WI38 (cell line): ENCODE results near the gene OR2T27.
"Not testable (repeated sequence)": the region's sequence is repeated elsewhere in the genome, so short reads cannot be mapped to it uniquely, and the experiment has no call there.

Experiments
- H3K4me3 ChIP-seq: 2 replicates; pipeline ENCODE4 v1.5.1; 2011; ENCODE audit warnings: low read depth, mild to moderate bottlenecking, control low read depth, low read length
- TF ChIP-seq, protein P1 (sequence below): IDR thresholded peaks from 2 replicates; pipeline ENCODE4 v1.5.1; 2012; ENCODE audit warnings: low read depth, mild to moderate bottlenecking, control low read depth, low read length

The OR2T27 gene

DNA sequence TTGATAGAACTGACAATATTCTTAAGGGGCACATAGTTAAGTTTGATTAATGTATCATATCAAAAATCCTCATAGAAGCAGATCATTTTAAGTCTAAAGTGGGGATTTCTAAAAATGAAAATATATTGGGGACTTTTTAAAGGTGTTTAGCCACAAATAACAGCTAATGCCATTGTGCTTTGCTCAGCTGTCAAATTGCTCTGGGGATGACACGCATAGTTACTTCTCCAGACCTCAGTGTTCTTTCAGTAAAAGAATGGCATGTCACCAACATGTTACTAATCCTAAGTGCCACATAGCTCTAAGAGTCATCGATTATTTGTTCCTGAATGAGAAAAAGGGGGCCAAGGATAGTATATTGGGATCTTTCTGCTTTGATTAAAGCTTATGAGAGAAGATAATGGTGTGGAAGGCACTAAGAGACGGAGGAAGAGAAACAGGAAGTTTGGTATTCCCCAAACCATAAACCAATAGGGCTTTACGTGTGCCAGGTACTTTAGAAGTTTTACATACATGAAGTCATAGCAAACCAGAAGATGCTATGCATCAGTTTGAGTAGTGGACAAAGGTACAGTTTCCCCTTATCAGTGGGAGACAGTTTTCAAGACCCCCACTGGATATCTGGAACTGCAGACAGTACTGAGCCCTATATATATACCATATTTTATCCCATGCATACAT, 12.2 kb downstream of the OR2T27 start:
- not testable (repeated sequence) for H3K4me3 ChIP-seq

DNA sequence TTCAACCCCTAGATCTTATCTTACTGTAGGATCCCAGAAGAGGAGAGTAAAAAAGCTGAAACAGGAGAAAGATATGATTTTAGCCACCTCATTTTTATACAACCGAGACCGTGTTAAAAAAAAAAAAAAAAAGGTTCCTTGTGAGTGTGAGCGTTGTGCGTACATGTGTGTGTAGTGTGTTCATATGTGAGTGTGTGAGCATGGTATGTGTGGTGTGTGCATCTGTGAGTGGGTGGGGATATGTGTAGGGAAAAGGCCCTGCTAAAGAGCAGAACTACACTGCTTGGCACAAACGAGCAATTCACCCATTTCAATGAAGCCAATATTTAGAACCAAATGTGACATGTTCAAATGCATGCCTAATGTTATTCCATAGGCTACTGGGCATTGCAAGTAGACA, 13.7 kb downstream of the OR2T27 start:
- not testable (repeated sequence) for H3K4me3 ChIP-seq

DNA sequence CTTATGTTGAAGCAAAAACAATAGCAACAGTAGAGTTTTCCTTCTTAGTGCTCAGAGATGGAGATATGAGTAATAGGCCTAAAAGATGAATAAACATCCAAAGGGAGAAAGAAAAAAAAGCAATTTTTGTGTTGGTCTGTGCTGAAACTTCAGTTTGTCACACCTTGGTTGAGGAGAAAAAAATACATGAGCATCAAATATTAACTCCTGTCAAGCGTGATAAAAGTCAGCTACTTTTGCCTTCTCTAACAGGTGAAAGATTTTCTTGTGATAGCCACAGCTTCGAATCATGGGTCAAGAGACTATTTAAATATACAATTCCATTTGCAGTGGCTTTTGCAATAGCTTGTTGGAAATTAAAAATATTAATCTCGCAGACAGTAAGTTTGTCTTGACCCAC, 14.4 kb downstream of the OR2T27 start:
- H3K4me3 ChIP-seq, result not testable (repeated sequence)

DNA sequence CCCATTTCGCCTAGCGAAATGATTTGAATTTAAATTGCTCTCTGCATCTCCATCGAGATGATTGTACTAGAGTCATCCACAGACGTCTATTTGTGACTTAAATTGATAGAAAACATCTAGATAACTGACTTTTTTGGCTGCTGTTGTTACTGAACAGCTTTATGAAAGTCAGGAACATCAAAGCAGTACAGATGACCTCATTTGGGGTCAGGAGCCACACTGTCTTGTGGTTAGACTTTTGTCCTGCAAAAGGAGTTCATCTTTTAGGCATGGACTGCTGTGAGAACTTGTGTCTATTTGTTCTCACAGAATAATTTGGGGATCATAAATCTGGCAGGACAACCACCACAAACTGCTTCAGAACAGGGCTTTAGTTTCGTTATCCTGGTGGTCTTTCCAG, 15.7 kb downstream of the OR2T27 start:
- H3K4me3 ChIP-seq, result not testable (repeated sequence)

DNA sequence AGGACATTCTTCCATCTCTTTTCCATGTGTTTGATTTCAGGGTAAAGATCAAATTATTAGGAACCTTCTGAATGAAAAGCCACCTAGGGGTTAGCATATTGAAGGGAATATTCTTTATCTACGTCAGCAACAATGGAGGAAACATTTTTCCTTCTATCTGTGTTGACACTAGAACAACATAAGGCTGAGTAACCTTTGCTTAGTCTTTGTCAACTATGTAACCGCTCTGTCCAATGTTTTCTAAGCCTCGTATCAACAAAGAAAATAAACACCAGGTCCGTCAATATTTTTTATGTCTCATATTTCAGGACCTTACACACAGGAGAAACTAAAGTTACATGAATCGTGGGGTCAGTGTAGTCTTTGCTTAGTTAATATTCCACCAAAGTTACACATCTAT, 18.7 kb downstream of the OR2T27 start:
- H3K4me3 ChIP-seq, result not testable (repeated sequence)

DNA sequence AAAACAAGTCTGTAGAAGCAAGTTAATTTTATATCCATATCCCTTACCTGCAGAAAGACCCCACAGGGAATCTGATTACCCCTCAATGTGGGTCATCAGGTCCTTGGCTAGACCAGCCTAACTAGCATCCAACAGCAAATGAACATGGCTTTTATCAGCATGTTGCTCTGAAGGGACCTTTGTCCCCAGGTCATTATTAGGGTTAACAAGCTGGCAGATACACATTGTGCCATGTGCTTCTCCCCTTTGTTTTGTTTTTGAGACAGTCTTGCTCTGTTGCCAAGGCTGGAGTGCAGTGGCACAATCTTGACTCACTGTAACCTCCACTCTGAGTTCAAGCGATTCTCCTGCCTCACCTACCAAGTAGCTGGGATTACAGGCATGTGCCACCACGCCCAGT, 20.3 kb downstream of the OR2T27 start, which contains the start of gene OR2T11:
OR2T11 (minus strand) TSS at position 101 of the 400 bp plus-strand sequence. CDS start 7,963 bp downstream, outside the sequence.
- not testable (repeated sequence) for H3K4me3 ChIP-seq

DNA sequence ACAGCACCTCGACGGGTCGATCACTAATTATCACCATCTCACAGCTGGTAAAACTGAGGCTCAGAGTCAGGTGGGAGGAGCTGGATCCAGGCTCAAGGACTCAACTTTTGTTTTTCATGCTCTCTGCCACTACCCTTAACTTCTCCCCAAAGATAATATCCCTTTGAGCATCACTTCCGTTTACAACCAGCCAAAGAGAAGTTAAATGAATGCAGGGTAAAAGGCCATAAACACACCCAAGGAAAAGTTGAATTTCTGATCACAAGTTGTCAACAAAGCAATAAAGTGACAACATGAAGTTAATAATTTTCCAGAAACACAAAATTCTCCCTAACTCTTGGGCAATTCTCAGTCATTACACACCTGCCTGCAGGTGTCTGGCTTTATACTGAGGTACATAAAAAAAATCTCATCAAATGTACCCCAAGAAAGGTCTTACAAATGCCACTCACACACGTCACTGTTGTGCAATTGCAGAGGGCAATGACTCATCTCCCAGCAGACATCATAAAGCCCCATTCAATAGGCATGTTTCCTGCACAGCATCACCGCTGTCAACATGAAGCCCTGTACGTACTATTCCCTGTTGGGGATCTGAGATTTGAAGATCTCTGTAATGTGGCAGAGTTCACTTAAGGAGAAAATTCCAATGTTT, 23.8 kb downstream of the OR2T27 start:
- TF ChIP-seq, protein P1, sequence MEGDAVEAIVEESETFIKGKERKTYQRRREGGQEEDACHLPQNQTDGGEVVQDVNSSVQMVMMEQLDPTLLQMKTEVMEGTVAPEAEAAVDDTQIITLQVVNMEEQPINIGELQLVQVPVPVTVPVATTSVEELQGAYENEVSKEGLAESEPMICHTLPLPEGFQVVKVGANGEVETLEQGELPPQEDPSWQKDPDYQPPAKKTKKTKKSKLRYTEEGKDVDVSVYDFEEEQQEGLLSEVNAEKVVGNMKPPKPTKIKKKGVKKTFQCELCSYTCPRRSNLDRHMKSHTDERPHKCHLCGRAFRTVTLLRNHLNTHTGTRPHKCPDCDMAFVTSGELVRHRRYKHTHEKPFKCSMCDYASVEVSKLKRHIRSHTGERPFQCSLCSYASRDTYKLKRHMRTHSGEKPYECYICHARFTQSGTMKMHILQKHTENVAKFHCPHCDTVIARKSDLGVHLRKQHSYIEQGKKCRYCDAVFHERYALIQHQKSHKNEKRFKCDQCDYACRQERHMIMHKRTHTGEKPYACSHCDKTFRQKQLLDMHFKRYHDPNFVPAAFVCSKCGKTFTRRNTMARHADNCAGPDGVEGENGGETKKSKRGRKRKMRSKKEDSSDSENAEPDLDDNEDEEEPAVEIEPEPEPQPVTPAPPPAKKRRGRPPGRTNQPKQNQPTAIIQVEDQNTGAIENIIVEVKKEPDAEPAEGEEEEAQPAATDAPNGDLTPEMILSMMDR, result no peak
- H3K4me3 ChIP-seq, result no peak overlapping the region

DNA sequence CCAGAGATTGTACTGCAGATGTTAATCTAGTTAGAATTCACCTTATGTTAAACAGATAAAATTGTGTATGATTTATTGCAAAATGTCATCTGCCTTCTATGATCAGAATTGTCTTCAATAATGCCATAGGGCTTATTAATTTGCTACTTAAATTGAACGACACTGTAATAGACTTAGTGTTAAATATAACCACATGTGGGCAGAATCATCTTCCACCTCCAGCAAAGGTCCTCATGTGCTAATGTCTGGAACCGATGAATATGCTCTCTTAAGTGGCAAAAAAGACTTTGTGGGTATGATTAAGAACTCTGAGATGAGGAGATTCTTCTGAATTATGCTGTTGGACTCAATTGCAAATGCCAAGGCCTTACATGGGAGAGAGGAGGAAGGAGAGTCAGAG, 24.8 kb downstream of the OR2T27 start:
- H3K4me3 ChIP-seq, result no peak overlapping the region
- TF ChIP-seq, protein P1, result no peak

DNA sequence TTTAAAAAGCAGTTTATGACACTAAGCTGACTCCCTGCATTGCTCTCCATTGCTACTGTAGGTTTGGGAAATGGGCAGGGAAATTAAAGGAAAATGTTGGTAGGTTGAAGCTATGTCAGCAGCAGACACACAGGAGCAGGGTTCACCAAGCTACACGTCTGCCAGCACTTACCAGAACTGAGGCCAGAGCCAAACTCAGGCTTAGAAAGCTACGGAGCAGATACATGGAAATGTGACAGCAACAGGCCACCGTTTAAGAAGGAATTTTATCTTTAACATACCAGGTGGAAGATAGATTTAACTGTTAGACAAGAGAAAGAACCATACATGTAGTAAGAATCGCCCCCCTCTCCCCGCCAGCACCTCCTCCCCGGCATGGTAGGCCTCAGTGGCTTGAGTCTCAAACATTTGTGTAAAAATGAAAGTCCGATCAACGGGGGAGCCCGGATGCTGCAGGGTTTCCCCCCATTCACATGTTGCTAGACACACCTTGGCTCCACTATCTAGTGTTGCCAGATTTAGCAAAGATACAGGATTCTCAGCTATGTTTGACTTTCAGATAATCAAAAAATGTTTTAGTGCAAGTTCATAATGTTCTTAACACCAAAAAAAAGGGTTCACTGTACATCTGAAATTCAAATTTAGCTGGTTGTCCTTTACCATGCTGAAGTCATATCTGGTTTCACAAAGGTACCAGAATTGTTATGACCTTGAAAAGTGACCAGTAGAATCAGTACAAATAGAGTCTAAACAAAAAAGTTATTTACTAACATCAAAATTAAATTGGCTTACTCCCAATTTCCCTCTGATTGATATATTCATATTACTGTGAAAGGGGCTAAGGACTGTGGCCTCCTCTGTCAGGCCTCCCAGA, 27.1 kb downstream of the OR2T27 start:
- TF ChIP-seq, protein P1, result no peak

DNA sequence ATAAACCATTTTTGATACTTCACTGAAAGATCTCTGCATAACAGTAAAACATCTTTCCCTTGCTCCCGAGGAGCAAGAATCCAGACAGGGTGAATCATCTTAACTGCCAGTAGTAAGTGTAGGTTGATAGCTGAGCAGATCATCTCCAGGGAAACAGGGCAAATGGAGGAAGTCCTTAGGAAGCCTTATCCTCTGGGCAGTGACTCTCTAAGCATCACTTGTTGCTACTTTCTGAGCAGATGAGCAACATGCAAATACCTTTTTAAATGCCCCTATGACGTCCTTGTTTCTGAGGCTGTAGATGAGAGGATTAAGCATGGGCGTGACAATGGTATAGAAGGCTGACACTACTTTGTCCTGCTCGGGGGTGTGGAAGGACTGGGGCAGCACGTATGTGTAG, 29.4 kb downstream of the OR2T27 start:
- TF ChIP-seq, protein P1, result no peak
- H3K4me3 ChIP-seq, result no peak overlapping the region

More for the DNA sequence above, 27.1 kb downstream of the OR2T27 start:
- no peak overlapping the region for H3K4me3 ChIP-seq
